Osteocyte (in vitro differentiated cells): Measurements from ENCODE around the gene GOLPH3. TPM values are rescaled to one million over a fixed set of nuclear protein-coding genes. Genes with fewer than 3 reads are reported as not detected.
A peak's percentile ranks its signal among the peaks of the same experiment; 100 is the strongest.

Experiments
- DNase-seq: peaks from one replicate; pipeline ENCODE4 v3.0.0; 2021; ENCODE audit warnings: mixed read lengths; ENCODE audit not compliant: unreplicated experiment; ENCODE audit errors: extremely low spot score
- H3K27ac Mint-ChIP-seq: one replicate; pipeline ENCODE4 v1.8.0; 2021; ENCODE audit warnings: mild to moderate bottlenecking, mixed read lengths; ENCODE audit not compliant: unreplicated experiment
- H3K27me3 Mint-ChIP-seq: one replicate; pipeline ENCODE4 v1.8.0; 2021; ENCODE audit warnings: mixed read lengths; ENCODE audit not compliant: unreplicated experiment
- H3K36me3 Mint-ChIP-seq: one replicate; pipeline ENCODE4 v1.8.0; 2021; ENCODE audit warnings: mixed read lengths; ENCODE audit not compliant: unreplicated experiment
- H3K4me1 Mint-ChIP-seq: one replicate; pipeline ENCODE4 v1.8.0; 2021; ENCODE audit warnings: mixed read lengths; ENCODE audit not compliant: unreplicated experiment
- H3K4me3 Mint-ChIP-seq: one replicate; pipeline ENCODE4 v1.8.0; 2021; ENCODE audit warnings: mild to moderate bottlenecking, moderate library complexity, mixed read lengths; ENCODE audit not compliant: unreplicated experiment
- H3K9me3 Mint-ChIP-seq: one replicate; pipeline ENCODE4 v1.8.0; 2021; ENCODE audit warnings: mixed read lengths; ENCODE audit not compliant: unreplicated experiment
- CTCF ChIP-seq: fragments of 200-600 bp; sonication (generic); IDR thresholded peaks from 2 replicates; pipeline ENCODE4 v1.5.0; 2021; ENCODE audit warnings: antibody characterized with exemption, mild to moderate bottlenecking, moderate library complexity
- total RNA-seq: library from RNA; stranded (reverse); gene quantifications from 2 replicates; pipeline ENCODE4 v1.2.1, GENCODE V29; 2021

Gene GOLPH3
- total RNA-seq, 1 donor from 2014 or later, result 91.2 TPM

DNA sequence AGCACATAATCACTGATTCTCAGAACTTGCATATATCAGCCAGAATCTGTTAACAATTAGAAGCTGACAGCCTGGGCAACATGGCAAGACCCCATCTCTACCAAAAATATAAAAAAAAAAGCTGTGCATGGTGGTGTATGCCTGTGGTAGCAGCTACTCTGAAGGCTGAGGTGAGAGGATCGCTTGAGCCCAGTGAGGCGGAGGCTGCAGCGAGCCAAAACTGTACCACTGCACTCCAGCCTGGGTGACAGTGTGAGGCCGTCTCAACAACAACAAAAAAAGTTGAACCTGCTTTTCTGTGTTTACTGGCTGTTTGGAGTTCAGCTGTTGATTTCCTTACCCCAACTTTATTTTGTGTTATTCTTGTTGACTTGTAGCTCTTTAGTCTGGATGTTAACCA, 66.8 kb downstream of the GOLPH3 start:
- H3K27me3 Mint-ChIP-seq, result no peaks in the 10 kb centered on the region
- DNase-seq, result no peak
- H3K27ac Mint-ChIP-seq, result no peak overlapping the region
- TF ChIP-seq CTCF, result no peak
- peaks cover 49% of the 10 kb centered on the region for H3K36me3 Mint-ChIP-seq
- no peaks in the 10 kb centered on the region for H3K9me3 Mint-ChIP-seq
- no peak overlapping the region for H3K4me3 Mint-ChIP-seq
- H3K4me1 Mint-ChIP-seq, result no peaks in the 10 kb centered on the region

DNA sequence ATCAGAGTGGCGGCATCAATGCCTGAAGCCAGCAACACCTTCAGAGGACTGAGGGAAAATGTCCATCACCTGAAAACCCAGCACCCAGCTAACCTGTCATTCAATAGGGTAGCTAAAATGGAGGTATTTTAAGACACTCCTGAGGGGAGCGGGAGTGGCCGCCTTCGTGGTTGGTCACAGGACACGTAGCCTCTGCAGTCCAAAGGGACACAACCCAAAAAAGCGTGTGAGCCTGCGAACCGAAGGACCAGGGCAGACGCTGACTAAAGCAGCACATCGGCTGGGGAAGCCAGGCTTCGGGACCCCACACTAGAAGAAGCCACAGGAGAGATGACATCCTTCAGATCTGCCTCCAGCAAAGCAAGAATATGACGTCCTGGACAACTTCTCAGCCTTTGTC, 70.6 kb downstream of the GOLPH3 start:
- no peak for DNase-seq
- H3K4me1 Mint-ChIP-seq, result no peaks in the 10 kb centered on the region
- no peak for TF ChIP-seq CTCF
- no peak overlapping the region for H3K4me3 Mint-ChIP-seq
- no peak overlapping the region for H3K27ac Mint-ChIP-seq
- peaks cover 37% of the 10 kb centered on the region for H3K36me3 Mint-ChIP-seq
- no peaks in the 10 kb centered on the region for H3K9me3 Mint-ChIP-seq
- no peaks in the 10 kb centered on the region for H3K27me3 Mint-ChIP-seq

GRCh38 chr5:32102254-32102986, 71.7 kb downstream of the GOLPH3 start:
- DNase-seq, result no peak
- peak overlapping the region; percentile 5 for H3K27ac Mint-ChIP-seq

GRCh38 chr5:32100691-32101302, 73.3 kb downstream of the GOLPH3 start:
- Mint-ChIP-seq H3K27ac (no peak overlapping the region), H3K36me3 (peaks cover 32% of the 10 kb centered on the region), H3K4me3 (no peak overlapping the region), H3K27me3 (no peaks in the 10 kb centered on the region), H3K4me1 (peaks cover 8% of the 10 kb centered on the region), H3K9me3 (no peaks in the 10 kb centered on the region)
- no peak for TF ChIP-seq CTCF
- DNase-seq, result peak; percentile 64

More at GRCh38 chr5:32102254-32102986, 71.7 kb downstream of the GOLPH3 start:
- H3K4me1 Mint-ChIP-seq, result peaks cover 2% of the 10 kb centered on the region
- H3K4me3 Mint-ChIP-seq, result no peak overlapping the region
- H3K27me3 Mint-ChIP-seq, result no peaks in the 10 kb centered on the region
- TF ChIP-seq CTCF, result no peak
- H3K36me3 Mint-ChIP-seq, result peaks cover 34% of the 10 kb centered on the region
- no peaks in the 10 kb centered on the region for H3K9me3 Mint-ChIP-seq

- no peak overlapping the region for H3K4me3 Mint-ChIP-seq
- peak; percentile 70 for DNase-seq
- no peaks in the 10 kb centered on the region for H3K9me3 Mint-ChIP-seq
- peaks cover 12% of the 10 kb centered on the region for H3K4me1 Mint-ChIP-seq
- H3K27me3 Mint-ChIP-seq, result no peaks in the 10 kb centered on the region
- no peak overlapping the region for H3K27ac Mint-ChIP-seq
- H3K36me3 Mint-ChIP-seq, result peaks cover 28% of the 10 kb centered on the region
- TF ChIP-seq CTCF, result no peak
These were observed 73.9 kb downstream of the GOLPH3 start for GRCh38 chr5:32100230-32100629.
